Middle frontal gyrus (tissue), 1 donor: ENCODE results near the gene ZNF71.
A peak's percentile ranks its signal among the peaks of the same experiment; 100 is the strongest.
"Not testable (repeated sequence)": the region's sequence is repeated elsewhere in the genome, so short reads cannot be mapped to it uniquely, and the experiment has no call there.

Experiments used
- DNase-seq: peaks from one replicate; pipeline ENCODE4 v3.0.0-alpha.2; 2015; ENCODE audit warnings: low spot score; ENCODE audit errors: extremely low spot score

ZNF71 gene

DNA sequence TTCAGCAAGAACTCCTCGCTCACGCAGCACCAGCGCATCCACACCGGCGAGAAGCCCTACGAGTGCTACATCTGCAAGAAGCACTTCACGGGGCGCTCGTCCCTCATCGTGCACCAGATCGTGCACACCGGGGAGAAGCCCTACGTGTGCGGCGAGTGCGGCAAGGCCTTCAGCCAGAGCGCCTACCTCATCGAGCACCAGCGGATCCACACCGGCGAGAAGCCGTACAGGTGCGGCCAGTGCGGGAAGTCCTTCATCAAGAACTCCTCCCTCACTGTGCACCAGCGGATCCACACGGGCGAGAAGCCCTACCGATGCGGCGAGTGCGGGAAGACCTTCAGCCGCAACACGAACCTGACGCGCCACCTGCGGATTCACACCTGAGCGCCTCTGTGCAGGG lies 27.3 kb downstream of the ZNF71 start:
- DNase-seq = no peak

DNA sequence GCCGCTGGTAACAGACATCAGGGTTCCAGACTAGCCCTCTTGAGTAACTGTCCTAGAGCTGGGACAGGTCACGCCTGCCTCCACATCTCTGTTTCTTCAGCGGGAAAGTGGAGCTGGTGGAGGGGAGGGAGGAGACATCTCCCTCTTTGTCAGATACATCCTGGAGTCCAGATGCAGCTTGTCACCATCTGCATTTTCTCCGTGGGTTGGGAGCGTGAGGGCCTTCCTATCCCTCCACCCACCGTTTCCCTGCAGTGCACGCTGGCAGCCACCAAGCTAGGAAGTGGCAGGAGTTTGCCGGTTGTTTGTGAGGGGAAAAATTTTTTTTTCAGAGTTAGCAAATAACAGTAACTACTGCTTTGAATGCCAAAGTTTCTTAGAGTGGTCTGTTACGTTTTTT lies 27.9 kb downstream of the ZNF71 start:
- no peak for DNase-seq

DNA sequence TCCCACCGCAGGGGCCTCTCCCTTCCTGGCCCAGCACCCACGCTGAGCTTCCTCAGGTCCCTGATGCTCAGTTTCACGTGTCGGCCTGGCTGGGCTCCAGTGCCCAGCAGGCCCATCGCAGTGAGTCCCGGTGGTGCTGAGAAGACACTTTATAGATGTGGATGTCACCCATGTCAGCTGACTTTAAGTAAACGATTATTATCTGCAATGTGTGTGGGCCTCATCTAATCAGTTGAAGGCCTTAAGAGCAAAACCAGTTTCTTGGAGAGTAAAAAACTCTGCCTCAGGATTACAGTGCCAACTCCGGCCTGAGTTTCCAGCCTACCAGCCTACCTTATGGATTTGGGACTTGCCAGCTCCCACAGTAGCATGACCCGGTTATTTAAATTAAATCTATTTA lies 30.6 kb downstream of the ZNF71 start:
- no peak for DNase-seq

DNA sequence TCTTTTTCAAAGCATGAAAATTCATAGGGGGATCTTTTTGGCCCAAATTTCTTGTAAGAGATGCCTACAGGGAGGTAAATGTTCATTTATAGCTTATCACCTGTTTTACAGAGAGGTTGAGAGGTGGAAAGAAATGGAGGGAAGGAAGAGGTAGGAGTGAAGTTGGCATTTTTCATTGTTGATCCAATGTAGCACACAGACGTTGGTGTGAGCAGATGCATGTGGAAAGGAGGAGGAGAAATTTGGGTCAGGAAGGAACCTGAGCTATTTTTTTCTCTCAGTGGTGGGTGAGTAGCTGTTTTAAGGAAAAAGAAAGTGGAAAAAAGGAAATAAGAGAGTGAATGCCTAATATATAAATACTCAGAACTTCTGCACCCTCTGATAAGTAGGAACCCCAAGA lies 37.9 kb downstream of the ZNF71 start:
- no peak for DNase-seq

DNA sequence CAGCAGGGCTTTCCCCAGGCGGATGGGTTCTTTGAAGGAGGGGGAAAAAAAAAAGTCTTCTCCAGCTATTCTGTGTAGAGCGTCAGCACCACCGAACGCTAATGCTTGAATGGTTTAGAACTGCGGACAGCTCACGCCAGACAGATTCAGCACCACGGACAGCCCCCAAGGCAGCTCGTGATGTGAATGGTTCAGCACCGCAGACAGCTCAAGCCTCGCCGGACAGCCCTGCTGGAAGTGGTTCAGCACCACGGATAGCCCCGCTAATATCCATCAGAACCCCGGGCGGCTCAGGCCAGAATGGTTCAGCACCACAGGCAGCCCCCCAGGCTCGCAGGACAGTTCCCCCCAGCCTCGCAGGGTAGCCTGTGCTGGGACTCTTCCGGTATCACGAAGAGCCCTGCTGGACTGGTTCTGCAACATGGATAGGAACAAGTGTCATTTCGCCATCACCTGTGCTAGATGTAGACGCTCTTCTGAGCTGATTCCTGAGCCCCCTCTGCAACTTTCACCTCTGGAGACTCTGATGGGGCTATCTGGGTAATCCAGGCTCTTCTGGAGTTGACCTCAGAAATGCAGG lies 43.0 kb downstream of the ZNF71 start:
- DNase-seq = peak; percentile 36

DNA sequence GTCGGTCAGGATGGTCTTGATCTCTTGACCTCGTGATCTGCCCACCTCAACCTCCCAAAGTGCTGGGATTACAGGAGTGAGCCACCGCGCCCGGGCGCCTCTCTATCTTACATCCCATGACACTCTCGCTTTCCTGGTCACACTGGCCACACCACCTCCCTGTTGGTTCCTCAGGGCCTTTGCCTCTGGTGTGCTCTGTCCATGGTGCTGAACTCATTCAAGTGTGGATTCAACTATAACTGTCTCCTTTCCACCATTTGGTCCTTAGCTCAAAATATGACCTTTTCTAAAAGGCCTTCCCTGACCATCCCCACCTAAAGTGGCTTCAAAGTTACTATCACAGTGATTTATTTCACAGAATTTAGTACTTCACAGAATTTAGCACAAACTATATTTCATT lies 44.1 kb downstream of the ZNF71 start:
- no peak for DNase-seq

DNA sequence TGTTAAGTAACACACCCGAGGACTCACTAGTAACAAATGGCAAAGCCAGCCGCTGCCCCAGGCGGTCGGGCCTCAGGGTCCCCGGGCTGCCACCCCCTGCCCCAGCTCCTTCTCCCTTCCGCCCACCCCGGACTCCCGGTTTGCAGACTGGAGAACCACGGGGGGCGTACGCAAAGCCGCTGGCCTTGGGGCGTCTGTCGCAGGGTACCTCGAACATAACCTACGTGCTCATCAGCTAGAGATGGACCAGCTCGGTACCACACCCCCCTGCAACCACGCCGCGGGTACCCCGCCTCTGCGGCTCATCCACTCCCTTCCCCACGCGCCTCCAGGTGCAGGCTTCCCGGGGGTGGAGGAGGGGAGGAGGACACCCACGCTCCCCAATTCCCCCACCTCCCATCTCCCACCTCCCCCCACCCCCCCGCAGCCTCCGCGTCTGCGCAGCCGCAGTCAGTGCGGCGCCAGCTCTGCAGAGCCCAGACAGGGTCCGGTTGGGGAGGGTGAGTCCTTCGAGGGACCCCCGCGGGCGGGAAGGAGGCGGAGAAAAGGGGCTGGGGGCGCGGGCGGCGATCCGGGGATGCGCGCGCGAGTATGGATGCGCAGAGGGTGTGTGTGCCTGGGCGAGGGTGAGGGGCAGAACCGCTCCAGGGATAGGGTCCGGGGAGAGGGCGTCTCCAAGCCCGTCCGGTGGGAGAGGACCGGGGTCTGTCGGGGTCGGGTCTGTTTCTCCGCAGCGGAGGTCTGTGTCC lies 47.8 kb downstream of the ZNF71 start, which contains the start of gene SMIM17:
Gene SMIM17 (plus strand): TSS at position 449 of the 749 bp plus-strand sequence. CDS start 2,509 bp downstream, outside the sequence.
- no peak for DNase-seq

DNA sequence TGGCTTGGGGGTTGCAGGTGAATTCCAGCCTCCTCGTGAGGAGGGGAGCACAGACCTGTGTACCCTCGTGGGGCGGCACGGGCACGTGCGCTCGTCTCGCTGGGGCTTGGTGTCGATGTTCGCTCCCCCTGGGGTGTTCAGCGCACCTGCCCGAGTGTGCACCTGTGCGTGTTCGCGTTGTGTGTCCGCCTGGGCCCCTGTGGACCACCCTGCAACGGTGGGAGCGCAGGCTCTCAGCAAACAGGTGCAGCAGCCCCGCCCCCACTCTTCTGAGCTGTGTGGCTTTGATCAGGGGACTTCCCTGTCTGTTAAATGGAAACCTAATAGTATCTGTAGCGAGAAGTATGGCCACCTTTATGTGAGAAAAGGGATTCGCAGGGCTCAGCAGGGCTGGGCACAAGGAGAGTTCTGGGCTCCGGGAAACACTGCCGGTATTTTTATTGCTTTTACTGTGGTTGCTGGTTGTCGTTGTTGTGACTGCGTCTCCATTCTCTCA lies 48.4 kb downstream of the ZNF71 start:
- no peak for DNase-seq

DNA sequence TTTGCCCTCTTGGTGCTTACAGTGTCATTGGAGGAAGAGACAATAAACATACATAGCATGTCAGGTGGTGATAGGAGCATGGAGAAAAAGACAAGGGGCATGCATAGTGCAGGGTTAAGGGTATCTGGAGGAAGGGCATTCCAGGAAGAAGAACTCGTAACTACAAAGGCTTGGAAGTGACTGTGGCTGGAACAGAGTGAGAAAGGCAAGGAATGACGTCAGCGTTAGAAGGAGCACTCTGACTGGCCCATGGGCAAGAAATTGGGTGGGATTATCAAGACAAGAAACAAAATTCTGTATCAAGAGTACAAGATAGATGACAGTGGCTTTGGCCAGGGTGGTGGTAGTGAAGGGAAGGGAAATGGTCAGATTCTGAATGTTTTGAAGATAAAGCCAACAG lies 59.0 kb downstream of the ZNF71 start:
- DNase-seq = no peak

DNA sequence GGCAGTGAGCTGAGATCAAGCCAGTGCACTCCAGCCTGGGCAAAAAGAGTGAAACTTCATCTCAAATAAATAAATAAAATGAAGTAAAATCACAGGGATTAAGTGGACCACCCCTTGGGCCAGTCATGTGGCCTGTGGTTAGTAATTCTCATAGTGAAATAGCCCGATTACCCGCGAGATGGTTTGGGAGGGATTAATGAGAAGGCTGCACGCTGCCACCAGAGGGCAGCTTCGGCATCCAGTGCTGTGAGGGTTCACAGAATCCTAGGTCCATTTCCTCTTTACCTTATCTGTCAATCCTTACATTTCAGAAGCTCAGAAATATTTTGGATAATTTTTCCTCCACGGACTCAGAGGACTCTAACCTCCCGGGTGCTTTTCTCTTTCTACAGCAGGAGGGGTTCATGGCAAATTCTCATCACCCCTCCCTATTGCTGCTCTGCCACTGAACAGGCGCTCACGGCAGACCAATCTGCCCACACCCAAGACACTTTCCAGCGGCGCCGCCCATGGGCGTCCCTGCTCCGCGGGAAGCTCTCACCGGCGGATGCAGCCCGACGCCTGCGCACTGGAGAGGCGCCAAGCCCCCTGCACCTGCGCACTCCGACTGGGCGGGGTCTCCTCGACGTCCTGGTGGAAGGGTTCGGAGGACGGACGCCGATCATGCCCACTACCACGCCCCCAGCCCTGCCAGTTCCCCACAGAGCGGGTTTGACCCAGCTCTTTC lies 65.4 kb downstream of the ZNF71 start:
- DNase-seq = no peak

DNA sequence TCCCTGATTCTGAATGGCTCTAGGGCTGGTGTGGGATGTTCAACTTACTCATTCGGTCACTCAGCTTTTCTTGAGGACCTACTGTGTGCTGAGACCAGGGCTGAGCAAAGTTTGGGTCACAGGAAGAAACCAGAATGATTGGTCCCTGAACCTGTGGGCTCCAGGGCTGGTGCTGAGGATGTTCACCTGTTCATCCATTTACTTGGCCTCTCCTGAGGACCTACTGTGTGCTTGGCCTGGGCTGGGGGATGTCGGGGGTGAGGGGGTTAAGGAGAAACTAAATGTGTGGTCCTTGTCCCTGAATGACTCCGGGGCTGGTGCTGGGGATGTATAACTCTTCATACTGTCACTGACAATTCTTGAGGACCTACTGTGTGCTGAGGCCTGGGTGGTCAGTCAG lies 66.1 kb downstream of the ZNF71 start:
- DNase-seq = no peak

DNA sequence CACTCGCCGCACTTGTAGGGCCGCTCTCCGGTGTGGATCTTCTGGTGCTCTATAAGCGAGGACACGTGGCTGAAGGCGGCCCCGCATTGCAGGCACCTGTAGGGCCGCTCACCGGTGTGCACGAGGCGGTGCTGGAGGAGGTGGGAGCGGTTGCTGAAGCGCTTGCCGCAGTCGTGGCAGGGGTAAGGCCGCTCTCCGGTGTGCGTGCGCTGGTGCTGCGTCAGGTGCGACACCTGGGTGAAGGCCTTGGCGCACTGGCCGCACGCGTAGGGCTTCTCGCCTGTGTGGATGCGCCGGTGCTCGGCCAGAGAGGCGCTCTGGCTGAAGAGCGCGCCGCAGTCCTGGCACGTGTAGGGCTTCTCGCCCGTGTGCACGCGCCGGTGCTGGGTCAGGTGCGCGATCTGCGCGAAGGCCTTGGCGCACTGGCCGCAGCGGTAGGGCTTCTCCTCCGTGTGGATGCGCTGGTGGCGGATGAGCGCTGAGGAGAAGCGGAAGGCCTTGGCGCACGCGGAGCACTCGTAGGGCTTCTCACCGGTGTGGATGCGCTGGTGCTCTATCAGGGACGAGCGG lies 68.9 kb downstream of the ZNF71 start:
- DNase-seq = no peak

DNA sequence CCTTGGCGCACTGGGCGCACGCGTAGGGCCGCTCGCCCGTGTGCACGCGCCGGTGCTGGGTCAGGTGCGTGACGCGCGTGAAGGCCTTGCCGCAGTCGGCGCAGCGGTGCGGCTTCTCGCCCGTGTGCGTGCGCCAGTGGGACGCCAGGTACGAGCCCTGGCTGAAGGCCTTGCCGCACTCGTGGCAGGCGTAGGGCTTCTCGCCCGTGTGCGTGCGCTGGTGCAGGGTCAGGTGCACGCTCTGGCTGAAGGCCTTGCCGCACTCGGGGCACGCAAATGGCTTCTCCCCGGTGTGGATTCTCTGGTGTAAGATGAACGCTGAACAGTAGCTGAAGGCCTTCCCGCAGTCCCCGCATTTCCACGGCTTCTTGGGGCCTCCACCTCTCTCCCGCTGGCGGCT lies 69.4 kb downstream of the ZNF71 start:
- DNase-seq = no peak

DNA sequence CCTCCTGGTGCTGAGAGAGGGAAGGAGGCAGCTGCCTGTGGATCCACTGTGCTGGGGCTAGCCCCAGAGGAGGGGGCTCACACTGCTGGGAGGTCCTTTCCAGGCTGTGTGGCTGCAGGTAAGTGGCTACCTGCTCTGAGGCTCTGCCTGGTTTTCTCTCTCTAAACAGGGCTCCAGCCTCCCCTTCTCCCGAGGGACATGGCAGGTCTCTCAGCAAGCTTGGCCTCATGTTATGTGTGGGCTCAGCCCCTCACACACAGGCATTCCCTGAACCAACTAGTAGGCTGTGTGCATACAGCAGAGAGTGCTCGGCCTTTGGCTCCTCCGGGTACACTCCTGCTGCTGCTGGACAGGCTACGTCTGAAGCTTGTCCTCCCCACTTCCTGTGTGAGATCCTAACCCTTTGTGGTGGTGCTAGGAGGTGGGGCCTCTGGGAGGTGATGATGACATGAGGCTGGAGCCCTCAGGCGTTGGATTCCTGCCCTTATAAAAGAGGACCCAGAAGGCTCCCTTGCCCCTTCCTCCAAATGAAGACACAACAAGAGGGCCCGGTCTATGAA lies 72.3 kb downstream of the ZNF71 start:
- no peak for DNase-seq

DNA sequence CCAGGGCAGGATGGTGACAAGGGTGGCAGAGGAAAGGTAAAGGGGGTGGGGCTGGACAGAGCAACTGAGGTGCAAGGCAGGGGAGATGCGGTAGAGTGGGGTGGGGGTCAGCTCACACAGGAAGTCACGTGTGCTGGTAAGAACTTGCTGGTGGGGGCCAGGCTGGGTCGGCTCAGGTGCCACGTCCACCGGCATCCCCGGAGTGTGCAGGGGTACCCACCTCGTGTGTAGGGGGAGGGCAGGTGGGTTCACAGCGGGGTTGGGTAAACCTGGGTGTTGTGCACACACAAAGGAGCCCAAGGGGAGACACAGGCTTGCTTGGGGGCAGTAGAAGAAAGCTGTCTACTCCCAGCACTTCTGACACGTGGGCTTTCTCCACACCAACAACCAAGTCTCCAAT lies 73.6 kb downstream of the ZNF71 start:
- no peak for DNase-seq

DNA sequence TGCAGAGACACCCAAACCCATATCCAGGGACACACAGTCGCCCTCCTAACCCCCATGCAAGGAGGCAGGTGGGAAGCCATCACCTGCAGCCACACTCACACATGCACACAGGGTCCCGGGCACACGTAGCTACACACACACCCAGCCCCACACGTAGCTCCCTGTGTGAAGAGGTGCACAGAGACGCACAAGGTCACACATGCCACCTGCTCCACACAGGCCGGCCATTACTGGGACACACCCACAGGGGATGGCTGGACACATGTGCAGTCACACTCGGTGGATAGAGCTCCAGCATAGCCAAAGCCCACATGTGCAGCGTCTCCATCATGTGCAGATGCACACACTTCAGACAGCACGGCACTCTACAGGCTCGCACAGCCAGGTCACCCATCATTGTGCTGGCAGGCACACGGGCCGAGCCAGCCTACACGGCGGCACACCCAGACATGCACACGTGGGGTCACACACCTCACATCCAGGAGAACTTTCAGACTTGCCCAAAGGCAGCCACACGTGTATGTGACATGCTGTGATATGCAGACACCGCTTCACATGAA lies 75.4 kb downstream of the ZNF71 start:
- DNase-seq = no peak

DNA sequence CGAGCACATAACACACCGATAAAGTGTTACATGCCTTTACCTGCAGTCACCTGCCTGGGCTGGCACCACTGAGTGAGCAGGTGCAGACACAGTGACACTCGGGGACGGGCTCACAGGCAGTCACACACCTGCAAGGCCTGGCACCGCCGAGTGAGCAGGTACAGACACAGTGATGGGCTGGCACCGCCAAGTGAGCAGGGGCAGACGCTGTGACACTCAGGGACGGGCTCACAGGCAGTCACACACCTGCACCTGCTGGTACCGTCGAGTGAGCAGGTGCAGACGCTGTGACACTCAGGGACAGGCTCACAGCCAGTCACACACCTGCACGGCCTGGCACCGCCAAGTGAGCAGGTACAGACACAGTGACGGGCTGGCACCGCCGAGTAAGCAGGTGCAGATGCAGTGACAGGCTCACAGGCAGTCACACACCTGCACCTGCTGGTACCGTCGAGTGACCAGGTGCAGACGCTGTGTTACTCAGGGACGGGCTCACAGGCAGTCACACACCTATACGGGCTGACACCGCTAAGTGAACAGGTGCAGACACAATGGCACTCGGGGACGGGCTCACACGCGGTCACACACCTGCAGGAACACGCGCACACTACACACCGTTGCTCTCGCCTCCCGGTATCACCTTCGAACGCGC lies 76.0 kb downstream of the ZNF71 start:
- DNase-seq = no peak

DNA sequence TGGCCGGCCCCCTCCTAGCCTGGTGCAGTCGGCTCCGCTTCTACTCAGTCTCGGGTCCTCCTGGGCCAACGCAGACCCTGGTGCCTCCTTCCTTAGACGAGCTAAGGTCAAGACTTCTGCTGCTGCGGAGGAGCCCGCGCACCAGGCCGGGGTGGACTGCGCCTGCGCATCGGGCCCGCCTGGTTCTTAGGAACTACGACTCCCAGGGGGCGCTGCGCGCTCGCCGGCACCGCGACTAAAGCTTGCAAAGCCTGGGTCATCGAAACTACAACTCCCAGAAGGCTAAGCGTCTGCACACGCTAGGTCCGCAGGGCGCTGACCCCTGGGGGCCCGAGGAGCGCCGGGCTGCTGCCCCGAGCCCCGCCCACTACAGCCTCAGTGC lies 76.5 kb downstream of the ZNF71 start, which contains the start of gene ZNF835:
Gene ZNF835 (minus strand): TSS at position 145 of the 382 bp plus-strand sequence. CDS start 6,559 bp downstream, outside the sequence.
- peak; percentile 93 for DNase-seq

DNA sequence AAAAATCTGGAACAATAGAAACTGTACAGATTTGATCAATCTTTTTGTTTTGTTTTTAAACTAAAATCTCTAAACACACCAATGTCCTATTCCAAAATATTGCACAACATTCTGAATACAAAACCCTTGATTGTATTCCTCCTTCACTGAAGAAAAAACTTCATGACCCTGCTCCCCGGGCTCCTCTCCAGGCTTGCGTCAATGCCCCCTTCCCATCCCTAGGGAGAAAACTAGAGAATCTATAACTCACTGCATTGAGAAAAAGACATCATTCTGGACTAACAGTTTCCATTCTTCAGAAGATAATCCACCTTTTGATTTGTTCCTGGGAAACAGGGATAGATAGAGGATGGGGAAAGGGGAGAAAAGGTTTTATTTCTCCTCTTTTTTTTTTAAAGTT lies 77.5 kb downstream of the ZNF71 start:
- DNase-seq = not testable (repeated sequence)
